Measurements from ENCODE around the gene TMEM170B. TPM values are rescaled to one million over a fixed set of nuclear protein-coding genes. Genes with fewer than 3 reads are reported as not detected.

TMEM170B gene
- total and polyA plus RNA-seq, 2 of the 8 experiments (the other 6 are each of a cell fraction or from before 2014, with no cell fraction given) = 0.80 to 4.3 TPM

DNA sequence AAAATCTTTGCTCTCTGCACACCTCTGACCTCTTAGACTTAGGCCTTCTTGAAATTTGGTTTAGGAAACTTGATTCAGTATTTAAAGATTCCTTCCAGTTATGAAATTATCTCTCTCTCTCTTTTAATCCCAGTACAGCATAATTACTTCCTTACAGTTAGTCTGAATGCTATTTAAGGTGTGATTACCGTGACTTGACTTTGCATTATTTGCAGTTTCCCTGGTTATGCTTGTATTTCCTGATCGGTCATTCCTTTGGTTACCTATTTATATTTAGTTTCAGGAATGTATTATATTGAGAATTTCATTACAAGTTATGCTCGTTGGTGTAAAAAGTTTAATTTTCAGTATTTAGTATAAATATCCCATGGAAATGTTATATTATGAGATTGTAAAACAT, 16.3 kb downstream of the TMEM170B start (continued):
- no peak for TF ChIP-seq MAFK (IDR thresholded peaks at IDR 0.05; ENCODE audit: low read depth, low read length)
